Measurements from ENCODE around the gene MAN1C1. TPM values are rescaled to one million over a fixed set of nuclear protein-coding genes. Genes with fewer than 3 reads are reported as not detected.

Gene MAN1C1
- total RNA-seq, 1 donor from 2014 or later = 5.4 TPM

- peaks cover 3% of the 10 kb centered on the region for H3K27me3 Mint-ChIP-seq (ENCODE audit: unreplicated experiment)
- H3K4me3 Mint-ChIP-seq (ENCODE audit: unreplicated experiment) = no peak overlapping the region
- H3K9me3 Mint-ChIP-seq (ENCODE audit: unreplicated experiment) = peaks cover 7% of the 10 kb centered on the region
- no peak overlapping the region for H3K27ac Mint-ChIP-seq (ENCODE audit: unreplicated experiment)
- peak; percentile 84 for TF ChIP-seq CTCF (IDR thresholded peaks at IDR 0.05; ENCODE audit: partially characterized antibody, unreplicated experiment)
- DNase-seq = peak; percentile 86
- H3K4me1 Mint-ChIP-seq (ENCODE audit: low read depth, unreplicated experiment) = peaks cover 22% of the 10 kb centered on the region
- no peaks in the 10 kb centered on the region for H3K36me3 Mint-ChIP-seq (ENCODE audit: unreplicated experiment)
Observed at GRCh38 chr1:25572708-25573590, 43.6 kb upstream of the MAN1C1 start.

- H3K36me3 Mint-ChIP-seq (ENCODE audit: unreplicated experiment) = no peaks in the 10 kb centered on the region
- no peak overlapping the region for H3K4me3 Mint-ChIP-seq (ENCODE audit: unreplicated experiment)
- no peak for DNase-seq
- peaks cover 7% of the 10 kb centered on the region for H3K9me3 Mint-ChIP-seq (ENCODE audit: unreplicated experiment)
- no peak overlapping the region for H3K27ac Mint-ChIP-seq (ENCODE audit: unreplicated experiment)
- H3K27me3 Mint-ChIP-seq (ENCODE audit: unreplicated experiment) = peaks cover 3% of the 10 kb centered on the region
- H3K4me1 Mint-ChIP-seq (ENCODE audit: low read depth, unreplicated experiment) = peaks cover 19% of the 10 kb centered on the region
- TF ChIP-seq CTCF (IDR thresholded peaks at IDR 0.05; ENCODE audit: partially characterized antibody, unreplicated experiment) = no peak
Observed at GRCh38 chr1:25573591-25573930, 43.0 kb upstream of the MAN1C1 start.

GRCh38 chr1:25573961-25574360, 42.6 kb upstream of the MAN1C1 start:
- peaks cover 3% of the 10 kb centered on the region for H3K27me3 Mint-ChIP-seq (ENCODE audit: unreplicated experiment)

GRCh38 chr1:25575191-25575590, 41.4 kb upstream of the MAN1C1 start:
- H3K4me3 Mint-ChIP-seq (ENCODE audit: unreplicated experiment) = no peak overlapping the region
- H3K9me3 Mint-ChIP-seq (ENCODE audit: unreplicated experiment) = peaks cover 2% of the 10 kb centered on the region
- no peak for TF ChIP-seq CTCF (IDR thresholded peaks at IDR 0.05; ENCODE audit: partially characterized antibody, unreplicated experiment)
- no peak for DNase-seq
- no peaks in the 10 kb centered on the region for H3K36me3 Mint-ChIP-seq (ENCODE audit: unreplicated experiment)
- H3K4me1 Mint-ChIP-seq (ENCODE audit: low read depth, unreplicated experiment) = peaks cover 21% of the 10 kb centered on the region
- H3K27me3 Mint-ChIP-seq (ENCODE audit: unreplicated experiment) = peaks cover 7% of the 10 kb centered on the region
- no peak overlapping the region for H3K27ac Mint-ChIP-seq (ENCODE audit: unreplicated experiment)

More at GRCh38 chr1:25573961-25574360, 42.6 kb upstream of the MAN1C1 start:
- TF ChIP-seq CTCF (IDR thresholded peaks at IDR 0.05; ENCODE audit: partially characterized antibody, unreplicated experiment) = no peak
- Mint-ChIP-seq H3K4me1 (ENCODE audit: low read depth, unreplicated experiment) (peaks cover 22% of the 10 kb centered on the region), H3K27ac (ENCODE audit: unreplicated experiment) (no peak overlapping the region), H3K9me3 (ENCODE audit: unreplicated experiment) (peaks cover 7% of the 10 kb centered on the region), H3K36me3 (ENCODE audit: unreplicated experiment) (no peaks in the 10 kb centered on the region), H3K4me3 (ENCODE audit: unreplicated experiment) (no peak overlapping the region)
- no peak for DNase-seq

GRCh38 chr1:25576459-25577133, 40.0 kb upstream of the MAN1C1 start:
- Mint-ChIP-seq H3K27ac (ENCODE audit: unreplicated experiment) (no peak overlapping the region), H3K4me3 (ENCODE audit: unreplicated experiment) (no peak overlapping the region), H3K36me3 (ENCODE audit: unreplicated experiment) (no peaks in the 10 kb centered on the region), H3K9me3 (ENCODE audit: unreplicated experiment) (peaks cover 2% of the 10 kb centered on the region), H3K4me1 (ENCODE audit: low read depth, unreplicated experiment) (peaks cover 21% of the 10 kb centered on the region), H3K27me3 (ENCODE audit: unreplicated experiment) (peaks cover 7% of the 10 kb centered on the region)
- no peak for TF ChIP-seq CTCF (IDR thresholded peaks at IDR 0.05; ENCODE audit: partially characterized antibody, unreplicated experiment)
- DNase-seq = no peak
